HepG2 (cell line): ENCODE measurements around the gene EFNA3.

Experiments used
- CEBPG ChIP-seq: IDR thresholded peaks from 2 replicates; pipeline ENCODE4 v1.6.1; 2016
- JUN ChIP-seq: sonication (generic); formaldehyde crosslinking; IDR thresholded peaks from 2 replicates; pipeline ENCODE4 v1.4.0; 2020; ENCODE audit warnings: mild to moderate bottlenecking, missing genetic modification reagents
- POLR2A ChIP-seq, 2 experiments: IDR thresholded peaks; 2 replicates each; pipeline ENCODE4 v1.6.1; 2011; ENCODE audit warnings: low read depth in 2 of 2, low read length in 2 of 2, mild to moderate bottlenecking in 1 of 2, moderate library complexity in 1 of 2; ENCODE audit not compliant: insufficient read depth in 1 of 2
- RNF2 ChIP-seq: fragments of 450-650 bp; conservative IDR thresholded peaks from 2 replicates; pipeline ENCODE4 v1.6.1; 2016; ENCODE audit warnings: low read depth
- RORA ChIP-seq: sonication (generic); formaldehyde crosslinking; IDR thresholded peaks from 2 replicates; pipeline ENCODE4 v1.5.0; 2020; ENCODE audit warnings: mild to moderate bottlenecking, missing genetic modification reagents, moderate library complexity
- ZNF138 ChIP-seq: sonication (generic); formaldehyde crosslinking; IDR thresholded peaks from 2 replicates; pipeline ENCODE4 v1.5.0; 2020; ENCODE audit warnings: mild to moderate bottlenecking, low read depth, missing genetic modification reagents
- ZNF30 ChIP-seq: sonication (generic); formaldehyde crosslinking; IDR thresholded peaks from 2 replicates; pipeline ENCODE4 v1.5.0; 2020; ENCODE audit warnings: mild to moderate bottlenecking, missing genetic modification reagents
- TF ChIP-seq, protein P1 (sequence below): sonication (generic); formaldehyde crosslinking; IDR thresholded peaks from 2 replicates; pipeline ENCODE4 v1.5.0; 2020; ENCODE audit warnings: mild to moderate bottlenecking, missing genetic modification reagents, moderate library complexity
- TF ChIP-seq, protein P2 (sequence below): IDR thresholded peaks from 2 replicates; pipeline ENCODE4 v1.6.1; 2012; ENCODE audit warnings: inconsistent platforms
- TF ChIP-seq, protein P3 (sequence below): sonication (generic); formaldehyde crosslinking; IDR thresholded peaks from 2 replicates; pipeline ENCODE4 v1.5.0; 2020; ENCODE audit warnings: missing genetic modification reagents, mild to moderate bottlenecking, borderline replicate concordance
- TF ChIP-seq, protein P4 (sequence below): sonication (generic); formaldehyde crosslinking; IDR thresholded peaks from 2 replicates; pipeline ENCODE4 v1.4.0; 2020; ENCODE audit warnings: missing genetic modification reagents

DNA sequence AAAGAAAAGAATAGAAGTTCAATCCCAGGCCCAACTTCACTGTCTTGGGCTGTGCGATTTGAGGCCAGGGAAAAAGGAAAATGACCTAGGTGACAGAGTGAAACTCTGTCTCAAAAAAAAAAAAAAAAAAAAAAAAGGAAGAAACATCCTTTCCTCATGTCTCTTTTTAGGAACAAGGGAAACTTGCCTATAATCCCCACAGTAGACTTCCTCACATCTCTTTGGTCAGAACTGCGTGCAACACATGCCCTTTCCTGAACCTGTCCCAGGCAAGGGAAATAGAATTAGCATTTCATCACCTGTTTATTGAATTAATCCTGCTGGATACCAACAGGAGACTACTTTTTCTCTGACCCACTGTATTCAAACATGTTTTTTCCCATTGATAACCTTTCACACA lies 42.7 kb upstream of the EFNA3 start:
- TF ChIP-seq ZNF138 (CRISPR knock-in tag): no peak
- no peak for TF ChIP-seq RNF2
- TF ChIP-seq, protein P1, sequence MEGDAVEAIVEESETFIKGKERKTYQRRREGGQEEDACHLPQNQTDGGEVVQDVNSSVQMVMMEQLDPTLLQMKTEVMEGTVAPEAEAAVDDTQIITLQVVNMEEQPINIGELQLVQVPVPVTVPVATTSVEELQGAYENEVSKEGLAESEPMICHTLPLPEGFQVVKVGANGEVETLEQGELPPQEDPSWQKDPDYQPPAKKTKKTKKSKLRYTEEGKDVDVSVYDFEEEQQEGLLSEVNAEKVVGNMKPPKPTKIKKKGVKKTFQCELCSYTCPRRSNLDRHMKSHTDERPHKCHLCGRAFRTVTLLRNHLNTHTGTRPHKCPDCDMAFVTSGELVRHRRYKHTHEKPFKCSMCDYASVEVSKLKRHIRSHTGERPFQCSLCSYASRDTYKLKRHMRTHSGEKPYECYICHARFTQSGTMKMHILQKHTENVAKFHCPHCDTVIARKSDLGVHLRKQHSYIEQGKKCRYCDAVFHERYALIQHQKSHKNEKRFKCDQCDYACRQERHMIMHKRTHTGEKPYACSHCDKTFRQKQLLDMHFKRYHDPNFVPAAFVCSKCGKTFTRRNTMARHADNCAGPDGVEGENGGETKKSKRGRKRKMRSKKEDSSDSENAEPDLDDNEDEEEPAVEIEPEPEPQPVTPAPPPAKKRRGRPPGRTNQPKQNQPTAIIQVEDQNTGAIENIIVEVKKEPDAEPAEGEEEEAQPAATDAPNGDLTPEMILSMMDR: no peak
- no peak for TF ChIP-seq POLR2A (IDR thresholded peaks at IDR 0.05; ENCODE audit: insufficient read depth in 1 of 2, low read depth in 2 of 2, low read length in 2 of 2)
- TF ChIP-seq, protein P2, sequence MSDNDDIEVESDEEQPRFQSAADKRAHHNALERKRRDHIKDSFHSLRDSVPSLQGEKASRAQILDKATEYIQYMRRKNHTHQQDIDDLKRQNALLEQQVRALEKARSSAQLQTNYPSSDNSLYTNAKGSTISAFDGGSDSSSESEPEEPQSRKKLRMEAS: no peak
- no peak for TF ChIP-seq ZNF30 (CRISPR knock-in tag)
- TF ChIP-seq, protein P3, sequence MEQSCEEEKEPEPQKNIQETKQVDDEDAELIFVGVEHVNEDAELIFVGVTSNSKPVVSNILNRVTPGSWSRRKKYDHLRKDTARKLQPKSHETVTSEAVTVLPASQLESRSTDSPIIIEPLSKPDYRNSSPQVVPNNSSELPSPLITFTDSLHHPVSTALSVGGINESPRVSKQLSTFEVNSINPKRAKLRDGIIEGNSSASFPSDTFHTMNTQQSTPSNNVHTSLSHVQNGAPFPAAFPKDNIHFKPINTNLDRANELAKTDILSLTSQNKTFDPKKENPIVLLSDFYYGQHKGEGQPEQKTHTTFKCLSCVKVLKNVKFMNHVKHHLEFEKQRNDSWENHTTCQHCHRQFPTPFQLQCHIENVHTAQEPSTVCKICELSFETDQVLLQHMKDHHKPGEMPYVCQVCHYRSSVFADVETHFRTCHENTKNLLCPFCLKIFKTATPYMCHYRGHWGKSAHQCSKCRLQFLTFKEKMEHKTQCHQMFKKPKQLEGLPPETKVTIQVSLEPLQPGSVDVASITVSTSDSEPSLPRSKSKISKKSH (CRISPR knock-in tag): no peak
- no peak for TF ChIP-seq JUN (CRISPR knock-in tag)
- TF ChIP-seq CEBPG: no peak
- TF ChIP-seq, protein P4, sequence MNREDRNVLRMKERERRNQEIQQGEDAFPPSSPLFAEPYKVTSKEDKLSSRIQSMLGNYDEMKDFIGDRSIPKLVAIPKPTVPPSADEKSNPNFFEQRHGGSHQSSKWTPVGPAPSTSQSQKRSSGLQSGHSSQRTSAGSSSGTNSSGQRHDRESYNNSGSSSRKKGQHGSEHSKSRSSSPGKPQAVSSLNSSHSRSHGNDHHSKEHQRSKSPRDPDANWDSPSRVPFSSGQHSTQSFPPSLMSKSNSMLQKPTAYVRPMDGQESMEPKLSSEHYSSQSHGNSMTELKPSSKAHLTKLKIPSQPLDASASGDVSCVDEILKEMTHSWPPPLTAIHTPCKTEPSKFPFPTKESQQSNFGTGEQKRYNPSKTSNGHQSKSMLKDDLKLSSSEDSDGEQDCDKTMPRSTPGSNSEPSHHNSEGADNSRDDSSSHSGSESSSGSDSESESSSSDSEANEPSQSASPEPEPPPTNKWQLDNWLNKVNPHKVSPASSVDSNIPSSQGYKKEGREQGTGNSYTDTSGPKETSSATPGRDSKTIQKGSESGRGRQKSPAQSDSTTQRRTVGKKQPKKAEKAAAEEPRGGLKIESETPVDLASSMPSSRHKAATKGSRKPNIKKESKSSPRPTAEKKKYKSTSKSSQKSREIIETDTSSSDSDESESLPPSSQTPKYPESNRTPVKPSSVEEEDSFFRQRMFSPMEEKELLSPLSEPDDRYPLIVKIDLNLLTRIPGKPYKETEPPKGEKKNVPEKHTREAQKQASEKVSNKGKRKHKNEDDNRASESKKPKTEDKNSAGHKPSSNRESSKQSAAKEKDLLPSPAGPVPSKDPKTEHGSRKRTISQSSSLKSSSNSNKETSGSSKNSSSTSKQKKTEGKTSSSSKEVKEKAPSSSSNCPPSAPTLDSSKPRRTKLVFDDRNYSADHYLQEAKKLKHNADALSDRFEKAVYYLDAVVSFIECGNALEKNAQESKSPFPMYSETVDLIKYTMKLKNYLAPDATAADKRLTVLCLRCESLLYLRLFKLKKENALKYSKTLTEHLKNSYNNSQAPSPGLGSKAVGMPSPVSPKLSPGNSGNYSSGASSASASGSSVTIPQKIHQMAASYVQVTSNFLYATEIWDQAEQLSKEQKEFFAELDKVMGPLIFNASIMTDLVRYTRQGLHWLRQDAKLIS: no peak
- no peak for TF ChIP-seq RORA
